ENCODE data around the gene THRB. TPM values are rescaled to one million over a fixed set of nuclear protein-coding genes. Genes with fewer than 3 reads are reported as not detected.

THRB gene
- total RNA-seq, 4 donors from 2014 or later, result 19.8 to 25.8 (median 23.4) TPM

DNA sequence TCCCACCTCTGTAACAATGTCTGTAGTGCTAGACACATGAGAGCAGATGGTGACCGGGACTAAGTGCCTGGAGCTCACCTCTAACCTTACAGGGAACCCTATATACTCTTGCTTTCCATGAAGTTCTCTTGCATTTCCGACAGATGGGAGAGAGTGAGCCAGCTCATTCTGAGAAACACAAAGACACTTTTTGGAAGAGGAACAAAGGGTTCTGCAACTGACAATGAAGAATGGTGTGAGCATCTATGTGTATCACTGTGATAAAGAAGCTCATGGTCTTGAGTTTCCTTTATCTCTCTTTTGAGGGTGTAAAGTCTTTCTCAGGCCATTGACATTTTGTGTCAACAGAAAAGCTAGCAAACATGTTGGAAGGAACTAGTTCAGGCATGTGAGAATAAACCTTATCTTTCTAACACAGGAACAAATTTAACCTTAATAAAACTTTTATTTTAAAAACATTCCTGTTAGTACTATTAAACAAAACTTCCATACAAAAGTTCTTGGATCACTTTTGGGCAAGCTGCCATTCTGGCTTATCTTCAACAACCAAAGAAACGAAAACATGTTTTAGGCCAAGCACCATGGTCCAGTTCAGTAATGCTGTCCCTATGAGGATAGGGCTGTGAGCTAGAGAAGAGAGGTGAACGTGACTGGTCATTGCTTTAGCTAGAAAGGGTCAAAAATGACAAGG is 142.7 kb downstream of the THRB start:
- DNase-seq (ENCODE audit: low spot score in 2 of 2), result peak in 1 of 2 donors; percentile 51
- H3K4me3 ChIP-seq (ENCODE audit: low read depth, poor library complexity, severe bottlenecking), result no peak overlapping the region
- 38 to 42% methylated on average over 4 of the region's 4 CpGs for WGBS, 2 donors
- intact Hi-C loops (cut with DNase I; ENCODE audit: low total_unique reads), result no loop called here
- TF ChIP-seq, protein P1, sequence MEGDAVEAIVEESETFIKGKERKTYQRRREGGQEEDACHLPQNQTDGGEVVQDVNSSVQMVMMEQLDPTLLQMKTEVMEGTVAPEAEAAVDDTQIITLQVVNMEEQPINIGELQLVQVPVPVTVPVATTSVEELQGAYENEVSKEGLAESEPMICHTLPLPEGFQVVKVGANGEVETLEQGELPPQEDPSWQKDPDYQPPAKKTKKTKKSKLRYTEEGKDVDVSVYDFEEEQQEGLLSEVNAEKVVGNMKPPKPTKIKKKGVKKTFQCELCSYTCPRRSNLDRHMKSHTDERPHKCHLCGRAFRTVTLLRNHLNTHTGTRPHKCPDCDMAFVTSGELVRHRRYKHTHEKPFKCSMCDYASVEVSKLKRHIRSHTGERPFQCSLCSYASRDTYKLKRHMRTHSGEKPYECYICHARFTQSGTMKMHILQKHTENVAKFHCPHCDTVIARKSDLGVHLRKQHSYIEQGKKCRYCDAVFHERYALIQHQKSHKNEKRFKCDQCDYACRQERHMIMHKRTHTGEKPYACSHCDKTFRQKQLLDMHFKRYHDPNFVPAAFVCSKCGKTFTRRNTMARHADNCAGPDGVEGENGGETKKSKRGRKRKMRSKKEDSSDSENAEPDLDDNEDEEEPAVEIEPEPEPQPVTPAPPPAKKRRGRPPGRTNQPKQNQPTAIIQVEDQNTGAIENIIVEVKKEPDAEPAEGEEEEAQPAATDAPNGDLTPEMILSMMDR (IDR thresholded peaks at IDR 0.05), result no peak
- no peak for TF ChIP-seq POLR2A (IDR thresholded peaks at IDR 0.05)

DNA sequence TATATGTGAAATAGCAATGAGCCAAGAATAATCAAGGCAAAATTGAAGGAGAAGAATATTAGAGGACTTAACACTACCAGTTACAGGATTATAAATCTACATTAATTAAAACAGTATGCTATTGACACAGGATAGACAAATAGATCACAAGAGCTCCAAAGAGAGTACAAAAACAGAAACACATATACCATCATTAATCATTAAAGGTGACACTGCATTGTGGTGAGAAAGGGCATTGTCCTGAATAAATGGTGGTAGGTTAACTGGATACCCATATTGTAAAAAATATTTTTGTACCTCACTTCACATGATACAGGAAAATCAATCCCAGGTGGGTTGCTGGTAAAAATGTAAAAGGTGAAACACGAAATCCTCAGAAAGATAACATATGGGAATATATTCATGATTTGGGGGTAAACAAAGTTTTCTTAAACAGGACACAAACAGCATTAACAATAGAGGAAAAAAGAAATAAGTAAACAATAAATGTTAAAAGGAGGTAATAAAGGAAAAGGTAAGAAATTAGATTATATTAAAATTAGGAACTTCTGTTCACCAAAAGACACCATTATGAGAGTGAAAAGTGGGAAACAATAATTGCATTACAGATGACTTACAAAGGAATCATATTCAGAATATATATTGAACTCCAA is 145.2 kb downstream of the THRB start:
- DNase-seq (ENCODE audit: low spot score in 2 of 2), result no peak
- H3K4me3 ChIP-seq (ENCODE audit: low read depth, poor library complexity, severe bottlenecking), result no peak overlapping the region
- WGBS, 2 donors, result 90 to 91% methylated on average over 1 of the region's 1 CpG
- TF ChIP-seq, protein P1 (IDR thresholded peaks at IDR 0.05), result no peak
- TF ChIP-seq POLR2A (IDR thresholded peaks at IDR 0.05), result no peak
- intact Hi-C loops (cut with DNase I; ENCODE audit: low total_unique reads), result no loop called here

- intact Hi-C loops (cut with DNase I; ENCODE audit: low total_unique reads), result no loop called here
- TF ChIP-seq, protein P1 (IDR thresholded peaks at IDR 0.05), result no peak
- TF ChIP-seq POLR2A (IDR thresholded peaks at IDR 0.05), result no peak
- 96 to 97% methylated on average over 4 of the region's 4 CpGs for WGBS, 2 donors
- H3K4me3 ChIP-seq (ENCODE audit: low read depth, poor library complexity, severe bottlenecking), result no peak overlapping the region
- no peak for DNase-seq (ENCODE audit: low spot score in 2 of 2)
Observed at GRCh38 chr3:24348348-24348747, 146.3 kb downstream of the THRB start.

- intact Hi-C loops (cut with DNase I; ENCODE audit: low total_unique reads), result no loop called here
- no peak for TF ChIP-seq POLR2A (IDR thresholded peaks at IDR 0.05)
- TF ChIP-seq, protein P1 (IDR thresholded peaks at IDR 0.05), result no peak
- 39 to 61% methylated on average over 3 of the region's 3 CpGs for WGBS, 2 donors
- no peak overlapping the region for H3K4me3 ChIP-seq (ENCODE audit: low read depth, poor library complexity, severe bottlenecking)
- DNase-seq (ENCODE audit: low spot score in 2 of 2), result no peak
Observed at GRCh38 chr3:24344784-24345439, 149.7 kb downstream of the THRB start.

DNA sequence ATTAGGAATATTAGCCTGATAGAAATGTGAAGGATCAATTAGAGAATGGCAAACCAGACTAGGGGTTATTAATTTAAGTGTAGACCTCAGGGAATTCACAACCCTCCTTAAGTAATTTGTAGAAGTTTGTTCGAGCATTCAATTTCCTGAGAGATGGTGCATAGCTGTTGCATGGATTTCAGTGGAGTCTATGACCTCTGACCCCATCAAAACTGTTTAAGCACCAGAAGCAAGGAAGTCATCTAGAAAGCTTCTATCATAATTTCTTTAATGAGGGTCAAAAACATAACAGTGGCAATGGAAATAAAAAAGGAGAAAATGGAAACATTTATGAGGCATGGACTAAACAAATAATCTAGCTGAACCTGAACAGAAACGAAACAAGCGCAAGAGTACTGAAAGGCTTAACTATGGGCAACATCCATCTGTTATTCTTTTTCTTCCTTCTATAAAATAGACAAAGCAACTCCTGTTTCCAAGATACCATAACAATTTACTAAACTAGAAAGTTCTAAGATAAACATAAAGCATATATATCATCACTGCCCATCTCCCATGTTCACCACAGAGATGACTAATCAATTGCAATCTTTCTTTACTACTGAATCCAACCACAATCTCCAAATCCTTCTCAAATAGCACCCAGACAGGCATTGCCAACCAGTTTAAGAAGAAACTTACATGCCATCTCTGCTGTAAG is 151.4 kb downstream of the THRB start:
- no peak overlapping the region for H3K4me3 ChIP-seq (ENCODE audit: low read depth, poor library complexity, severe bottlenecking)
- no peak for TF ChIP-seq POLR2A (IDR thresholded peaks at IDR 0.05)
- TF ChIP-seq, protein P1 (IDR thresholded peaks at IDR 0.05), result no peak
- 86 to 93% methylated on average over 3 of the region's 3 CpGs for WGBS, 2 donors
- intact Hi-C loops (cut with DNase I; ENCODE audit: low total_unique reads), result no loop called here
- no peak for DNase-seq (ENCODE audit: low spot score in 2 of 2)
